Endothelial cell of umbilical vein (primary cell): ENCODE data around the gene NDUFS6. TPM values are rescaled to one million over a fixed set of nuclear protein-coding genes. Genes with fewer than 3 reads are reported as not detected.

Source experiments
- BruUV-seq: library from RNA; stranded (reverse); fragments of 400-500 nt; replicated peaks from 2 replicates; lab custom pipeline; 2021; lab: Mats Ljungman, UMichigan
- CTCF ChIA-PET: fragments of 300-600, 350-600 bp; sonication (Branson Sonifier 250); formaldehyde crosslinking; loops from one replicate; lab custom pipeline; 2021; ENCODE audit warnings: antibody characterized with exemption, inconsistent platforms; lab: Charles Lee
- POLR2A ChIA-PET: fragments of 300-600, 350-600 bp; sonication (Branson Sonifier 250); formaldehyde crosslinking; loops from one replicate; lab custom pipeline; 2021; ENCODE audit warnings: antibody characterized with exemption, inconsistent platforms; lab: Charles Lee
- DNase-seq: peaks from one replicate; pipeline ENCODE4 v3.0.0-alpha.2; 2011; ENCODE audit warnings: low read depth, low spot score
- FAIRE-seq: peaks from 2 replicates; lab custom pipeline; 2011; peaks lifted over from hg19 to GRCh38; lab: Jason Lieb, UNC
- H2AFZ ChIP-seq: 2 replicates; pipeline ENCODE4 v1.6.0; 2012; ENCODE audit warnings: low read depth, low read length, control low read depth, inconsistent platforms
- H3K27ac ChIP-seq: 2 replicates; pipeline ENCODE4 v1.5.1; 2011; ENCODE audit warnings: low read depth, mild to moderate bottlenecking, control low read depth, low read length, moderate library complexity; ENCODE audit not compliant: insufficient read depth
- H3K27me3 ChIP-seq, 2 experiments: 2 replicates each; pipeline versions ENCODE4 v1.6.0 to v1.6.1; 2011; ENCODE audit warnings: low read length in 2 of 2, mixed read lengths in 1 of 2; ENCODE audit not compliant: control insufficient read depth in 2 of 2, insufficient read depth in 2 of 2
- H3K36me3 ChIP-seq, 2 experiments: 2 replicates in 1 of 2; 3 replicates in 1 of 2; pipeline ENCODE4 v1.5.1; 2011; ENCODE audit warnings: low read length in 2 of 2, mild to moderate bottlenecking in 1 of 2, moderate library complexity in 1 of 2; ENCODE audit not compliant: control insufficient read depth in 2 of 2, insufficient read depth in 2 of 2; ENCODE audit errors: extremely low read depth in 1 of 2
- H3K4me1 ChIP-seq: 3 replicates; pipeline ENCODE4 v1.5.1; 2011; ENCODE audit warnings: mild to moderate bottlenecking, low read length; ENCODE audit not compliant: control insufficient read depth, insufficient read depth; ENCODE audit errors: extremely low read depth
- H3K4me2 ChIP-seq: 2 replicates; pipeline ENCODE4 v1.6.1; 2011; ENCODE audit warnings: low read length, control low read depth, mixed read lengths; ENCODE audit not compliant: insufficient read depth
- H3K4me3 ChIP-seq, 3 experiments: fragments of 200-600 bp in 1 of 3; sonication (generic), shearing (Covaris generic) in 1 of 3; replicated peaks in 1 of 3; 2 replicates each; pipeline ENCODE4 v1.5.1; 2011 to 2016; ENCODE audit warnings: control low read depth in 3 of 3, low read length in 3 of 3, mild to moderate bottlenecking in 2 of 3, inconsistent platforms in 1 of 3, low read depth in 1 of 3, moderate library complexity in 1 of 3; ENCODE audit not compliant: insufficient read depth in 1 of 3
- H3K79me2 ChIP-seq: 2 replicates; pipeline ENCODE4 v1.6.0; 2012; ENCODE audit warnings: low read length, inconsistent platforms; ENCODE audit not compliant: control insufficient read depth, insufficient read depth
- H3K9ac ChIP-seq: replicated peaks from 2 replicates; pipeline ENCODE3; 2011; ENCODE audit warnings: low read length, control low read depth; ENCODE audit not compliant: insufficient read depth; ENCODE audit errors: extremely low read depth
- H3K9me1 ChIP-seq: replicated peaks from 3 replicates; pipeline ENCODE4 v1.6.0; 2011; ENCODE audit warnings: mild to moderate bottlenecking, low read length; ENCODE audit not compliant: control insufficient read depth, insufficient read depth; ENCODE audit errors: extremely low read depth
- H3K9me3 ChIP-seq: replicated peaks from 2 replicates; pipeline ENCODE4 v1.5.1; 2012; ENCODE audit warnings: low read length, inconsistent platforms; ENCODE audit not compliant: control insufficient read depth, insufficient read depth
- H4K20me1 ChIP-seq: replicated peaks from 2 replicates; pipeline ENCODE3; 2011; ENCODE audit warnings: mild to moderate bottlenecking, low read length; ENCODE audit not compliant: control insufficient read depth, insufficient read depth; ENCODE audit errors: extremely low read depth
- CTCF ChIP-seq, 2 donors: IDR thresholded peaks; 1 replicate in 1 of 2; 2 replicates in 1 of 2; pipeline ENCODE4 v1.5.1; 2011; ENCODE audit warnings: low read length in 2 of 2, mild to moderate bottlenecking in 2 of 2, moderate library complexity in 2 of 2, control low read depth in 1 of 2, inconsistent platforms in 1 of 2, low read depth in 1 of 2; ENCODE audit not compliant: insufficient read depth in 1 of 2; ENCODE audit errors: extremely low read depth in 1 of 2
- EZH2 ChIP-seq: IDR thresholded peaks from 2 replicates; pipeline ENCODE4 v1.6.1; 2012; ENCODE audit warnings: borderline replicate concordance, low read depth, mild to moderate bottlenecking, moderate library complexity, low read length, inconsistent platforms; ENCODE audit not compliant: severe bottlenecking
- FOS ChIP-seq: IDR thresholded peaks from 2 replicates; pipeline ENCODE4 v1.6.1; 2011; ENCODE audit warnings: mild to moderate bottlenecking, low read length, moderate library complexity, borderline replicate concordance; ENCODE audit not compliant: insufficient read depth
- GATA2 ChIP-seq: IDR thresholded peaks from 2 replicates; pipeline ENCODE4 v1.7.0; 2011; ENCODE audit warnings: low read depth, mild to moderate bottlenecking, moderate library complexity, mixed read lengths, low read length; ENCODE audit not compliant: insufficient read length, insufficient read depth
- JUN ChIP-seq: IDR thresholded peaks from 2 replicates; pipeline ENCODE4 v1.6.1; 2011; ENCODE audit warnings: borderline replicate concordance, low read depth; ENCODE audit not compliant: insufficient read length, insufficient read depth
- MAX ChIP-seq: IDR thresholded peaks from 2 replicates; pipeline ENCODE4 v1.6.1; 2011; ENCODE audit not compliant: insufficient read depth, insufficient read length
- MYC ChIP-seq: IDR thresholded peaks from one replicate; pipeline ENCODE4 v1.6.1; 2011; ENCODE audit warnings: mild to moderate bottlenecking, low read depth, low read length
- POLR2A ChIP-seq: IDR thresholded peaks from 2 replicates; pipeline ENCODE4 v1.6.1; 2012; ENCODE audit warnings: low read depth, mild to moderate bottlenecking, control low read depth, low read length
- POLR2AphosphoS5 ChIP-seq: IDR thresholded peaks from 2 replicates; pipeline ENCODE4 v1.6.1; 2012; ENCODE audit warnings: low read depth, mild to moderate bottlenecking, control low read depth, low read length, moderate library complexity; ENCODE audit not compliant: insufficient read depth
- dilution Hi-C: fragments of 300-500 bp; cut with MboI; formaldehyde crosslinking; loops from one replicate; pipeline ENCODE4 v1.15.0; 2019; ENCODE audit warnings: low sequenced_read_pairs; ENCODE audit not compliant: extremely low pct_ligation_motif_present
- intact Hi-C: fragments of 100-400 bp; cut with micrococcal nuclease; formaldehyde crosslinking; loops from one replicate; pipeline ENCODE4 v1.10.0; 2022
- polyA plus RNA-seq, 4 experiments: library from polyadenylated mRNA; depleted of rRNA in 3 of 4; stranded (reverse) in 3 of 4; unstranded in 1 of 4; fragments of >200 nt; gene quantifications; 2 replicates each; pipeline versions ENCODE4 v1.2.1 to v1.2.3, GENCODE V29; 2011 to 2012; ENCODE audit warnings: missing spikeins in 1 of 4
- total RNA-seq: library from RNA; stranded (reverse); gene quantifications from 2 replicates; pipeline ENCODE4 v1.2.3, GENCODE V29; 2021

NDUFS6 gene
- total and polyA plus RNA-seq, 2 donors (not counting 3 experiments of a cell fraction or from before 2014, with no cell fraction given), result 42.5 to 127 TPM

DNA sequence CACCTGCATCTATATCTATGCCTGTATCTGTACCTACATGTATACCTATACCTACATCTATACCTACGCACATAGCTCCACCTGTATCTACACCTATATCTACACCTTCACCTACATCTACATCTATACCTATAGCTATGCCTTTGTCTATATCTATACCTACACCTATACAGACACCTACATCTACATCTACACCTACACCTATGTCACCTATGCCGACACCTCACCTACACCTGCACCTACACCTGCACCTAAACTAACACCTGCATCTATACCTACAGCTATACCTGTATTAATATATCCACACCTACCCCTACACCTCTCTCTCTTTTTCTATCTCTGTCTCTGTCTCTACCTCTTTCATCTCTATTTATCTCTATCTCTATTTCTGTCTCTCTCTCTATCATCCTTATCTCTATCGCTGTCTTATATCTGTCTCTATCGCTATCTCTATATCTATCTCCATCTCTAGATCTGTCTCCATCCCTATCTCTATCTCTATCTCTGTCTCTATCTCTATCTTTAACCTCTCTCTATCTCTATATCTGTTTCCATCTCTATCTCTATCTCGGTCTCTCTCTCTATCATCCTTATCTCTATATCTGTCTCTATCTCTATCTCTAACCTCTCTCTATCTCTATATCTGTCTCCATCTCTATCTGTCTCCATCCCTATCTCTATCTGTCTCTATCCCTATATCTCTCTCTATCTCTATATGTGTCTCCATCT is 43.7 kb downstream of the NDUFS6 start:
- no TSS peak for BruUV-seq
- POLR2A ChIA-PET, result no interaction called here

DNA sequence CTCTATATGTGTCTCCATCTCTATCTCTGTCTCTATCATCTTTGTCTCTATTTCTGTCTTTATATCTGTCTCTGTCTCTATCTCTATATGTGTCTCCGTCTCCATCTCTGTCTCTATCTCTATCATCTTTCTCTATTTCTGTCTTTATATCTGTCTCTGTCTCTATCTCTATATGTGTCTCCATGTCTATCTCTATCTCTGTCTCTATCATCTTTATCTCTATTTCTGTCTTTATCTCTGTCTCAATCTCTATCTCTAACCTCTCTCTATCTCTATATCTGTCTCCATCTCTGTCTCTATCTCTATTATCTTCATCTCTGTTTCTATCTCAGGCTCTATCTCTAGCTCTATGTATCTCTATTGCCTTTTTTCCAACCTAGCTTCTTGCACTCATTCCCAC is 44.5 kb downstream of the NDUFS6 start:
- Histone ChIP-seq H3K4me1 (no peaks in the 10 kb centered on the region), H4K20me1 (no peaks in the 10 kb centered on the region), H3K27me3 (peaks cover 1 to 9% of the 10 kb centered on the region in 2 experiments), H3K4me3 (no peak overlapping the region), H3K9me3 (no peaks in the 10 kb centered on the region), H3K27ac (no peak overlapping the region), H3K4me2 (no peak overlapping the region), H3K9ac (no peak overlapping the region), H3K9me1 (no peaks in the 10 kb centered on the region), H2AFZ (no peak overlapping the region), H3K79me2 (no peaks in the 10 kb centered on the region), H3K36me3 (no peaks in the 10 kb centered on the region)
- ChIA-PET POLR2A (no interaction called here), CTCF (no interaction called here)
- FAIRE-seq (no peak), DNase-seq (no peak)
- intact Hi-C loops (no loop called here), dilution Hi-C loops (no loop called here)
- no TSS peak for BruUV-seq
- TF ChIP-seq MAX (no peak), GATA2 (no peak), POLR2A (no peak), CTCF (IDR thresholded peaks at IDR 0.05; ENCODE audit: extremely low read depth in 1 of 2, insufficient read depth in 1 of 2, low read depth in 1 of 2, low read length in 2 of 2) (no peak), FOS (no peak), MYC (no peak), POLR2AphosphoS5 (no peak), JUN (no peak), EZH2 (no peak)

More for the DNA sequence above, 43.7 kb downstream of the NDUFS6 start:
- no peak overlapping the region for H3K4me2 ChIP-seq
- FAIRE-seq (no peak), DNase-seq (no peak)
- H3K4me3 ChIP-seq, result no peak overlapping the region
- H3K79me2 ChIP-seq, result no peaks in the 10 kb centered on the region
- H3K4me1 ChIP-seq, result no peaks in the 10 kb centered on the region
- no peaks in the 10 kb centered on the region for H3K9me1 ChIP-seq
- no peak for TF ChIP-seq GATA2
- TF ChIP-seq POLR2AphosphoS5, result no peak
- no peak for TF ChIP-seq FOS
- no peak for TF ChIP-seq EZH2
- TF ChIP-seq JUN, result no peak
- CTCF ChIA-PET, result no interaction called here
- no peak overlapping the region for H3K9ac ChIP-seq
- intact Hi-C loops, result no loop called here
- no peaks in the 10 kb centered on the region for H4K20me1 ChIP-seq
- no peaks in the 10 kb centered on the region for H3K9me3 ChIP-seq
- dilution Hi-C loops, result no loop called here
- H2AFZ ChIP-seq, result no peak overlapping the region
- no peaks in the 10 kb centered on the region for H3K36me3 ChIP-seq
- H3K27ac ChIP-seq, result no peak overlapping the region
- H3K27me3 ChIP-seq, result peaks cover 0 to 1% of the 10 kb centered on the region in 2 experiments
